ENCODE measurements around the gene COBL. TPM values are rescaled to one million over a fixed set of nuclear protein-coding genes. Genes with fewer than 3 reads are reported as not detected.

COBL gene
- total RNA-seq, 1 experiment from 2014 or later: 52.3 TPM

- peaks cover 42 to 44% of the 10 kb centered on the region in 2 experiments for H3K4me1 Mint-ChIP-seq
- no peaks in the 10 kb centered on the region for H3K27me3 ChIP-seq (ENCODE audit: insufficient read depth, low read length)
- H2BK20ac ChIP-seq (ENCODE audit: low read depth, low read length, poor library complexity, severe bottlenecking): no peak overlapping the region
- H4K91ac ChIP-seq (ENCODE audit: insufficient read length, low read depth, low read length): no peak overlapping the region
- H3K4me3 Mint-ChIP-seq: no peak overlapping the region
- H2BK5ac ChIP-seq (ENCODE audit: insufficient read length, low read length): no peak overlapping the region
- H2AFZ ChIP-seq (ENCODE audit: low read length): no peak overlapping the region
- no peaks in the 10 kb centered on the region; the same call in 1 of the 2 replicates for H3K79me2 ChIP-seq (ENCODE audit: insufficient read depth, low read length)
- no peak overlapping the region for H2BK12ac ChIP-seq (ENCODE audit: insufficient read length, low read depth, low read length)
- H3K79me1 ChIP-seq (ENCODE audit: insufficient read depth, low read depth, low read length, poor library complexity, severe bottlenecking): peaks cover 2% of the 10 kb centered on the region
- no peak for DNase-seq
- H2AK5ac ChIP-seq (ENCODE audit: insufficient read length, low read length): no peak overlapping the region
- H2BK15ac ChIP-seq (ENCODE audit: low read depth, low read length): no peak overlapping the region
- no peaks in the 10 kb centered on the region for H3K27me3 Mint-ChIP-seq (ENCODE audit: low read depth)
- H3K23ac ChIP-seq (ENCODE audit: insufficient read length, low read depth, low read length): no peak overlapping the region
- no peak overlapping the region for H3K9ac ChIP-seq (ENCODE audit: extremely low read depth, insufficient read length, low read length)
- no peak overlapping the region for H3K18ac ChIP-seq (ENCODE audit: insufficient read length, low read depth, low read length)
- H2BK120ac ChIP-seq (ENCODE audit: low read depth, low read length, poor library complexity, severe bottlenecking): no peak overlapping the region
- H4K20me1 ChIP-seq (ENCODE audit: control insufficient read depth, insufficient read depth, insufficient read length): no peaks in the 10 kb centered on the region
- TF ChIP-seq CTCF (conservative IDR thresholded peaks at IDR 0.05): no peak
- no peak overlapping the region for H3K14ac ChIP-seq (ENCODE audit: insufficient read depth, low read length)
- H3K27ac ChIP-seq (ENCODE audit: insufficient read length, low read depth, low read length): no peak overlapping the region
- H3K9me3 ChIP-seq (ENCODE audit: control insufficient read depth, low read depth, low read length): no peaks in the 10 kb centered on the region
- no peak overlapping the region for H3T11ph ChIP-seq (ENCODE audit: low read length)
- H3K23me2 ChIP-seq (ENCODE audit: insufficient read length, low read depth, low read length, poor library complexity, severe bottlenecking): no peaks in the 10 kb centered on the region
- H3K4me1 ChIP-seq (ENCODE audit: insufficient read depth, low read length): 0 out of 2 replicates have a peak, but pooled peaks cover 2% of the 10 kb centered on the region
- no peak overlapping the region for H4K5ac ChIP-seq (ENCODE audit: insufficient read length, low read depth, low read length)
- no peak overlapping the region for H4K8ac ChIP-seq (replicated peaks; ENCODE audit: insufficient read length, low read depth, low read length)
- H3K4me2 ChIP-seq (ENCODE audit: insufficient read depth, insufficient read length, low read length): no peak overlapping the region
- H3K9me3 Mint-ChIP-seq: no peaks in the 10 kb centered on the region
- no peak overlapping the region; a peak in 1 of 7 replicates for H3K27ac Mint-ChIP-seq
- H3K56ac ChIP-seq (ENCODE audit: insufficient read length, low read depth, low read length): no peak overlapping the region
- no peak overlapping the region for H3K4ac ChIP-seq (ENCODE audit: low read depth, low read length)
- no CpG with 5 or more reads among the region's 3 CpGs for WGBS (ENCODE audit: extremely low coverage, insufficient read length, low lambda C conversion rate)
- H3K36me3 Mint-ChIP-seq (ENCODE audit: insufficient read depth in 1 of 3, low read depth in 3 of 3): no peaks in the 10 kb centered on the region
Observed at GRCh38 chr7:51297986-51298385, 18.6 kb downstream of the COBL start.

All from H9 (cell line).